Natural killer cell (primary cell): ENCODE results near the gene CCDC190. TPM values are rescaled to one million over a fixed set of nuclear protein-coding genes. Genes with fewer than 3 reads are reported as not detected.

Source experiments
- ATAC-seq, 3 donors: fragments of 150-1000 bp in 2 of 3; fragments of 200-7000 bp in 1 of 3; cut with Tn5 transposase; 1 replicate in 1 of 3; 2 replicates in 2 of 3; pipeline ENCODE4 v1.10.0; 2021; ENCODE audit warnings: mild to moderate bottlenecking in 2 of 3, moderate library complexity in 2 of 3
- DNase-seq, 2 donors: peaks; one replicate each; pipeline versions ENCODE4 v3.0.0 to v3.0.0-alpha.2; 2013 to 2021; ENCODE audit warnings: mixed read lengths in 1 of 2
- H3K27ac ChIP-seq: one replicate; pipeline ENCODE4 v1.5.1; 2013; ENCODE audit warnings: mild to moderate bottlenecking, low read length
- H3K27me3 ChIP-seq: one replicate; pipeline ENCODE4 v1.6.1; 2013; ENCODE audit warnings: low read length; ENCODE audit not compliant: control insufficient read depth, insufficient read depth
- H3K36me3 ChIP-seq: one replicate; pipeline ENCODE4 v1.6.1; 2013; ENCODE audit warnings: low read length; ENCODE audit not compliant: control insufficient read depth, insufficient read depth
- H3K4me1 ChIP-seq: one replicate; pipeline ENCODE4 v1.6.1; 2013; ENCODE audit warnings: low read length; ENCODE audit not compliant: control insufficient read depth, insufficient read depth
- H3K4me3 ChIP-seq: one replicate; pipeline ENCODE4 v1.5.1; 2013; ENCODE audit warnings: low read length
- H3K9me3 ChIP-seq: one replicate; pipeline ENCODE4 v1.6.1; 2013; ENCODE audit warnings: low read length; ENCODE audit not compliant: control insufficient read depth, insufficient read depth
- H3K27ac Mint-ChIP-seq, 2 donors: one replicate each; pipeline ENCODE4 v1.8.0; 2022; ENCODE audit warnings: mild to moderate bottlenecking in 2 of 2, mixed read lengths in 2 of 2, moderate library complexity in 1 of 2
- H3K27me3 Mint-ChIP-seq, 2 donors: one replicate each; pipeline ENCODE4 v1.8.0; 2022; ENCODE audit warnings: low read depth in 2 of 2, mixed read lengths in 2 of 2
- H3K36me3 Mint-ChIP-seq: one replicate; pipeline ENCODE4 v1.8.0; 2022; ENCODE audit warnings: mixed read lengths
- H3K4me1 Mint-ChIP-seq, 2 donors: one replicate each; pipeline ENCODE4 v1.8.0; 2022; ENCODE audit warnings: mixed read lengths in 2 of 2
- H3K4me3 Mint-ChIP-seq: one replicate; pipeline ENCODE4 v1.8.0; 2022; ENCODE audit warnings: mild to moderate bottlenecking, moderate library complexity, mixed read lengths
- H3K9me3 Mint-ChIP-seq, 2 donors: one replicate each; pipeline ENCODE4 v1.8.0; 2022; ENCODE audit warnings: mixed read lengths in 2 of 2
- WGBS: methylation state at CpG from one replicate; pipeline ENCODE4 v1.1.7; 2013; ENCODE audit warnings: missing lambda C conversion rate; ENCODE audit not compliant: insufficient coverage; 5-methylcytosine and 5-hydroxymethylcytosine counted together
- intact Hi-C: fragments of 100-400 bp; cut with micrococcal nuclease; formaldehyde crosslinking; loops from one replicate; pipeline ENCODE4 v1.14.2; 2022
- total RNA-seq, 4 donors: library from RNA; stranded (reverse); fragments of 120-200 nt in 1 of 4; gene quantifications; one replicate each; pipeline versions ENCODE4 v1.2.3 to v1.2.4, GENCODE V29; 2013 to 2022
- TF ChIP-seq, protein P1 (sequence below): fragments of 200-600 bp; IDR thresholded peaks from one replicate; pipeline ENCODE4 v1.8.0; 2022; ENCODE audit warnings: antibody characterized with exemption

CCDC190 gene, protein sequence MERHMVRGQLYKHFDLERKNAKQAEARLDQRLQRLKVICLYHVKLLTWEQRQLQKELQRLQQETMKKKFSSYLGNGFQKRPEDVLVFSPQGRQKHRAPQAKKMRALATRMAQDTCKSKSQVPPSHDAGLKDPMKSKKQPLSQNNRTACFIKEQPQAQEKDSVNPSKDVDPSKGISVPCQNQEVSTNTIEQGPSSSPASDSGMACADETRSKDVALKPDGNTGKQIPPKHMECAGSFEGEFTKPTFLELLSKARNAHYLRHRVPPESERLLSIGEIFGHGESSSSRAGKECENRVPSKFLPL
- not detected for total RNA-seq
- not detected for total RNA-seq (2013)

DNA sequence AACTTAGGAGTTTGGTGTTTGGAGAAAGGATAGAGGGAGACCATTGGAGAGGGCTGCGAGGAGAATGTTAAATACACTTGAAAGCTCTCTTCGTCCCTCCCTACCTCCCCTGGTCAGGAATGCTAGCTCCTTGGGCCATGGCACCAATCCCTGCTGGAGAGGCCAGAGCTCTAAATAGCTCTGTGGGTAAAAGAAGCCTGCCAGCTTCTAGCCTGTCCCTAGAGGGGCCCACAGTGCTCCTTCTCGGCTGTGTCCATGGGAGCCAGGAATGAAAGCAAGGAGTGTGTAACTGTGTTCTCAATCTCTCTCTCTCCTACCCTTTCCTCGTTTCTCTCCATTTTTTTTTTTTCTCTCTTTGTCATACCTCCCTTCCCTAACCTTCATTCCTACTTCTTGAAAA, at the start of gene CCDC190:
CCDC190 (minus strand) TSS at position 75 of the 400 bp plus-strand sequence. CDS start 1,529 bp downstream, outside the sequence.
- Mint-ChIP-seq H3K27ac (no peak within 1 kb of the TSS), H3K4me3 (no peak within 1 kb of the TSS), H3K27me3 (peaks cover 25 to 48% of the 10 kb centered on the region in 2 donors), H3K4me1 (no peaks in the 10 kb centered on the region), H3K36me3 (no peaks in the 10 kb centered on the region), H3K9me3 (no peaks in the 10 kb centered on the region)
- TF ChIP-seq, protein P1, sequence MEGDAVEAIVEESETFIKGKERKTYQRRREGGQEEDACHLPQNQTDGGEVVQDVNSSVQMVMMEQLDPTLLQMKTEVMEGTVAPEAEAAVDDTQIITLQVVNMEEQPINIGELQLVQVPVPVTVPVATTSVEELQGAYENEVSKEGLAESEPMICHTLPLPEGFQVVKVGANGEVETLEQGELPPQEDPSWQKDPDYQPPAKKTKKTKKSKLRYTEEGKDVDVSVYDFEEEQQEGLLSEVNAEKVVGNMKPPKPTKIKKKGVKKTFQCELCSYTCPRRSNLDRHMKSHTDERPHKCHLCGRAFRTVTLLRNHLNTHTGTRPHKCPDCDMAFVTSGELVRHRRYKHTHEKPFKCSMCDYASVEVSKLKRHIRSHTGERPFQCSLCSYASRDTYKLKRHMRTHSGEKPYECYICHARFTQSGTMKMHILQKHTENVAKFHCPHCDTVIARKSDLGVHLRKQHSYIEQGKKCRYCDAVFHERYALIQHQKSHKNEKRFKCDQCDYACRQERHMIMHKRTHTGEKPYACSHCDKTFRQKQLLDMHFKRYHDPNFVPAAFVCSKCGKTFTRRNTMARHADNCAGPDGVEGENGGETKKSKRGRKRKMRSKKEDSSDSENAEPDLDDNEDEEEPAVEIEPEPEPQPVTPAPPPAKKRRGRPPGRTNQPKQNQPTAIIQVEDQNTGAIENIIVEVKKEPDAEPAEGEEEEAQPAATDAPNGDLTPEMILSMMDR = no peak
- Histone ChIP-seq H3K27me3 (peaks cover 2% of the 10 kb centered on the region), H3K9me3 (no peaks in the 10 kb centered on the region), H3K4me3 (no peak within 1 kb of the TSS), H3K4me1 (no peaks in the 10 kb centered on the region), H3K27ac (no peak within 1 kb of the TSS), H3K36me3 (no peaks in the 10 kb centered on the region)
- no peak for DNase-seq
- no peak for ATAC-seq
- 78% methylated on average over 4 of the region's 4 CpGs for WGBS
- intact Hi-C loops = no loop called here

DNA sequence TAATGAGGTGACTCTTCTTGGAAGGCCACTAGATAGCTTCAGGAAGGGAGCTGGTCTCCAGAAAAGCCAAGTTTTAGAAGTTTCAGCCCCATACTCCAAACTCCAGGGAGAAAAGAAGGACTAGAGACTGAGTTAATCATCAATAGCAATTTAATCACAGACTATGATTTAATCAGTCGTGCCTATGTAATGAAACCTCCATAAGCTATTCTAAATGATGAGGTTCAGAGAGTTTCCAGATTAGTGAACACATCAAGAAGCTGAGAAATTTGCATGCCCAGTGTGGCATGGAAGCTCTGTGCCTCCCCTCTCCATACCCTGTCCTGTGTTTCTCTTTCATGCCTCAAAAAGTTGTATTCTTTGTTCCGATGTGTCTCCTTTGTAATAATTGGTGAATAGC, 49.2 kb upstream of the CCDC190 start:
- Mint-ChIP-seq H3K4me1 (no peaks in the 10 kb centered on the region), H3K36me3 (peaks cover 10% of the 10 kb centered on the region), H3K4me3 (no peak overlapping the region), H3K27me3 (peaks cover 6 to 7% of the 10 kb centered on the region in 2 donors), H3K27ac (no peak overlapping the region), H3K9me3 (peaks cover 5 to 7% of the 10 kb centered on the region in 2 donors)
- Histone ChIP-seq H3K4me3 (no peak overlapping the region), H3K9me3 (no peaks in the 10 kb centered on the region), H3K4me1 (no peaks in the 10 kb centered on the region), H3K27me3 (no peaks in the 10 kb centered on the region), H3K27ac (no peak overlapping the region), H3K36me3 (no peaks in the 10 kb centered on the region)
- WGBS = 100% methylated on average over 1 of the region's 2 CpGs
- ATAC-seq (no peak), DNase-seq (no peak)
- intact Hi-C loops = no loop called here
- TF ChIP-seq, protein P1 = no peak

DNA sequence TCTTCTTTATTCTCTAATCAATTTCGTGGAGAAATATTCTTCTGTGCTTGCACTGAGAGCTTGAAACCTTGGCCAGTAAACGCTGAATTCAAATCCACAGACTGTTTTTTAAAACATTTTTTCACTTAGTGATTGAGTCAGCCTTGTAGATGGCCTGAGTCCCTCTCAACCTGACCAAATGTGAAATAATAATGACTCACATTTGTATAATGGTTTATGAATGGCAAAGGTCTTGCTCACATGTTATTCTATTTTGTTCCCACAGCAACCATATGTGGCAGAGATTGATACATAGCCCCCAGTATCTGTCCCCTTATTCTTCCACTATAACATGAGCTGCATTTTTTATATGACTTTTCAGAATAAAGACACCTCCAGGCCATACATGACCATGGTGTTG, 47.8 kb upstream of the CCDC190 start:
- Mint-ChIP-seq H3K9me3 (peaks cover 5 to 7% of the 10 kb centered on the region in 2 donors), H3K4me3 (no peak overlapping the region), H3K4me1 (no peaks in the 10 kb centered on the region), H3K27ac (no peak overlapping the region), H3K27me3 (peaks cover 2 to 7% of the 10 kb centered on the region in 2 donors), H3K36me3 (peaks cover 10% of the 10 kb centered on the region)
- ATAC-seq (no peak), DNase-seq (no peak)
- TF ChIP-seq, protein P1 = no peak
- Histone ChIP-seq H3K27me3 (no peaks in the 10 kb centered on the region), H3K27ac (no peak overlapping the region), H3K36me3 (no peaks in the 10 kb centered on the region), H3K4me1 (no peaks in the 10 kb centered on the region), H3K9me3 (no peaks in the 10 kb centered on the region), H3K4me3 (no peak overlapping the region)
- 70% methylated on average over 2 of the region's 2 CpGs for WGBS
- intact Hi-C loops = no loop called here

DNA sequence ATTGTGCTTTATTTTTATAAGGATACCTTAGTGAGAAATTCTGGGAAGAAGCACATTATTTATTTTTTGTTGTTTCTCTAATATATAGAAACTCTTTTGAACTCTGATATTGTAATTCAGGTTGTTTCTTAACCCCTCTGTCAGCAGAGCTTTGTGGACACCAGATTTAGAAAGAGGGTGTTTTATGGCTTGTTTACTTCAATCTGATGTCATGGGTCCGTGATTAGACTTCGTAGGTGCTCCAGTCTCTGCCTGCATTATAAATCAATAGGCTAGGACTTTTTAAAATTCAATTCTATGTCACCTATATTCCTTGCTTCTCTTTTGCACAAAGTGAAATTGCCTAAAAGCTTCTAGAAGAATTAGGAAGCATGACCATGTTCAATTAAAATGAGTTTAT, 47.3 kb upstream of the CCDC190 start:
- Mint-ChIP-seq H3K36me3 (peaks cover 10% of the 10 kb centered on the region), H3K9me3 (peaks cover 5 to 7% of the 10 kb centered on the region in 2 donors), H3K27me3 (peaks cover 5 to 7% of the 10 kb centered on the region in 2 donors), H3K4me1 (no peaks in the 10 kb centered on the region), H3K27ac (no peak overlapping the region), H3K4me3 (no peak overlapping the region)
- ATAC-seq = no peak
- intact Hi-C loops = no loop called here
- WGBS = 66% methylated on average over 2 of the region's 2 CpGs
- H3K4me3 ChIP-seq = no peak overlapping the region
- TF ChIP-seq, protein P1 = no peak
- H3K4me1 ChIP-seq = no peaks in the 10 kb centered on the region
- no peak for DNase-seq
- no peaks in the 10 kb centered on the region for H3K9me3 ChIP-seq
- no peaks in the 10 kb centered on the region for H3K36me3 ChIP-seq
- H3K27ac ChIP-seq = no peak overlapping the region
- H3K27me3 ChIP-seq = no peaks in the 10 kb centered on the region
